Measurements from ENCODE around the gene PPIL1. TPM values are rescaled to one million over a fixed set of nuclear protein-coding genes. Genes with fewer than 3 reads are reported as not detected.

The PPIL1 gene
- total and polyA plus RNA-seq, 2 of the 13 experiments (the other 11 are each of a cell fraction or from before 2014, with no cell fraction given): 74.2 to 144 TPM

DNA sequence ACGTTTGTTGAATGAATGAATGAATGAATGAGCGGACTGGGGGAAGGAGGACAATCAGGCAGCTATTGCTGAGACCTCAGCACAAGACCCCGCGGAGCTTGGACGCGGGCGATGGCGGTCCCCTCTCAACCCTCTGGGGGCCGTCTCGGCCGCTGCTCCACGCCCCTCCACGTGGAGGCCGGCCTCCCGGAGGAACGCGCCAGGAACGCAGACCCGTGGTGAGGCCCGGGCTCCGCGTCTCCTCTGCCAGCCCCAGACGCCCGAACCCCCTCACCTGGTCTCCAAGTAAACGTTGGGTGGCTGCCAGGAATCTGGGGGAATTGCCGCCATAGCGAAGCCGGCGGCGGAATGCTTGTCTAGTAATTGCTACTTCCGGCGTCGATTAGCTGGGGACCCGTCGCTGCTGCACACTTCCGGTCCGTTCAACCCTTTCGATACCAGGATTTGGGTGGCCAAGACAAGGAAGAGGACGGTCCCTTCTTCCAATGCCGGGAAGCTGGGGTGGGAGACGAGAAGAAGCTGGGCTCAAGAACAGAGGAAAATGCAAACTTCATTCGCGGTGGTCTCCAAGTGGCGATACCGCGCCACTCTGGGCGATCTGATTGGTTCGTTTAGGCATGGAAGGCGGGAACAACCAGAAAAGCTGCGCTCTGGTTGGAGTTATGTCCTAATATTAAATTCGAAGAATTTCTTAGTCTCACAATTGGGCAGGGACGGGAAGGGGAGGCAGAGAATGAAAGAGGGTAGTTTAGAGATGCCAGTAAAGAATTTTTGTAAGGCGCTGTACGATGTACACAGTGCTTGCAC, at the start of gene PPIL1 (continued):
- TF ChIP-seq, protein P1, sequence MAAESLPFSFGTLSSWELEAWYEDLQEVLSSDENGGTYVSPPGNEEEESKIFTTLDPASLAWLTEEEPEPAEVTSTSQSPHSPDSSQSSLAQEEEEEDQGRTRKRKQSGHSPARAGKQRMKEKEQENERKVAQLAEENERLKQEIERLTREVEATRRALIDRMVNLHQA (CRISPR knock-in tag; IDR thresholded peaks at IDR 0.05): no peak
- TF ChIP-seq ASH2L (IDR thresholded peaks at IDR 0.05; ENCODE audit: insufficient read length, low read depth, low read length) (peak; percentile 100), ZNF607 (CRISPR knock-in tag; IDR thresholded peaks at IDR 0.05; ENCODE audit: borderline replicate concordance) (no peak), ZNF431 (CRISPR knock-in tag; IDR thresholded peaks at IDR 0.05; ENCODE audit: borderline replicate concordance, low read depth) (no peak; the same call in 1 of the 2 replicates), ZFP90 (CRISPR knock-in tag; IDR thresholded peaks at IDR 0.05; ENCODE audit: borderline replicate concordance) (no peak; the same call in 1 of the 2 replicates), JARID2 (CRISPR knock-in tag; IDR thresholded peaks at IDR 0.05; ENCODE audit: insufficient replicate concordance) (peak; percentile 59), ZNF274 (CRISPR knock-in tag; IDR thresholded peaks at IDR 0.05) (peak; percentile 97), ZNF317 (CRISPR knock-in tag; IDR thresholded peaks at IDR 0.05) (peak; percentile 91), TCF12 (IDR thresholded peaks at IDR 0.05) (no peak), TCF12 (CRISPR knock-in tag; IDR thresholded peaks at IDR 0.05) (peak; percentile 76; the same call in 1 of the 2 replicates), ZNF468 (CRISPR knock-in tag; IDR thresholded peaks at IDR 0.05) (no peak), STAG1 (CRISPR knock-in tag; IDR thresholded peaks at IDR 0.05) (no peak), MAFK (conservative IDR thresholded peaks at IDR 0.05 in 1 of 2, IDR thresholded peaks at IDR 0.05 in 1 of 2; ENCODE audit: low read length in 2 of 2) (no peak), MIER2 (CRISPR knock-in tag; IDR thresholded peaks at IDR 0.05) (0 out of 2 replicates have a peak, but pooled peaks have one; percentile 14), ZNF577 (CRISPR knock-in tag; IDR thresholded peaks at IDR 0.05; ENCODE audit: borderline replicate concordance, low read depth) (no peak), MEIS1 (CRISPR knock-in tag; IDR thresholded peaks at IDR 0.05; ENCODE audit: borderline replicate concordance) (no peak), MYNN (CRISPR knock-in tag; IDR thresholded peaks at IDR 0.05; ENCODE audit: low read depth) (peak; percentile 82), KLF11 (CRISPR knock-in tag; IDR thresholded peaks at IDR 0.05) (peak; percentile 18; the same call in 1 of the 2 replicates), ZNF17 (CRISPR knock-in tag; IDR thresholded peaks at IDR 0.05) (no peak), GTF3A (CRISPR knock-in tag; conservative IDR thresholded peaks at IDR 0.05) (no peak), ZNF12 (CRISPR knock-in tag; IDR thresholded peaks at IDR 0.05) (peak; percentile 54; the same call in 1 of the 2 replicates), ZNF674 (CRISPR knock-in tag; IDR thresholded peaks at IDR 0.05; ENCODE audit: low read depth) (peak; percentile 76; the same call in 1 of the 2 replicates), GFI1 (CRISPR knock-in tag; IDR thresholded peaks at IDR 0.05; ENCODE audit: borderline replicate concordance) (0 out of 2 replicates have a peak, but pooled peaks have one; percentile 66), ZNF879 (CRISPR knock-in tag; IDR thresholded peaks at IDR 0.05) (0 out of 2 replicates have a peak, but pooled peaks have one; percentile 88), ZFY (CRISPR knock-in tag; IDR thresholded peaks at IDR 0.05) (peak; percentile 92; the same call in 1 of the 2 replicates), NCOA5 (CRISPR knock-in tag; IDR thresholded peaks at IDR 0.05) (no peak), ZNF44 (CRISPR knock-in tag; IDR thresholded peaks at IDR 0.05) (peak; percentile 98), ZMYM4 (CRISPR knock-in tag; IDR thresholded peaks at IDR 0.05) (peak; percentile 93)
- TF ChIP-seq, protein P2, sequence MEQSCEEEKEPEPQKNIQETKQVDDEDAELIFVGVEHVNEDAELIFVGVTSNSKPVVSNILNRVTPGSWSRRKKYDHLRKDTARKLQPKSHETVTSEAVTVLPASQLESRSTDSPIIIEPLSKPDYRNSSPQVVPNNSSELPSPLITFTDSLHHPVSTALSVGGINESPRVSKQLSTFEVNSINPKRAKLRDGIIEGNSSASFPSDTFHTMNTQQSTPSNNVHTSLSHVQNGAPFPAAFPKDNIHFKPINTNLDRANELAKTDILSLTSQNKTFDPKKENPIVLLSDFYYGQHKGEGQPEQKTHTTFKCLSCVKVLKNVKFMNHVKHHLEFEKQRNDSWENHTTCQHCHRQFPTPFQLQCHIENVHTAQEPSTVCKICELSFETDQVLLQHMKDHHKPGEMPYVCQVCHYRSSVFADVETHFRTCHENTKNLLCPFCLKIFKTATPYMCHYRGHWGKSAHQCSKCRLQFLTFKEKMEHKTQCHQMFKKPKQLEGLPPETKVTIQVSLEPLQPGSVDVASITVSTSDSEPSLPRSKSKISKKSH (CRISPR knock-in tag; IDR thresholded peaks at IDR 0.05; ENCODE audit: borderline replicate concordance): peak; percentile 98
- TF ChIP-seq, protein P3, sequence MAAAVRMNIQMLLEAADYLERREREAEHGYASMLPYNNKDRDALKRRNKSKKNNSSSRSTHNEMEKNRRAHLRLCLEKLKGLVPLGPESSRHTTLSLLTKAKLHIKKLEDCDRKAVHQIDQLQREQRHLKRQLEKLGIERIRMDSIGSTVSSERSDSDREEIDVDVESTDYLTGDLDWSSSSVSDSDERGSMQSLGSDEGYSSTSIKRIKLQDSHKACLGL (CRISPR knock-in tag; IDR thresholded peaks at IDR 0.05): peak; percentile 99

Measured in HepG2 (cell line).